Smooth muscle cell of the brain vasculature (primary cell): ENCODE data around the gene RABL6.
"Not testable (repeated sequence)": the region's sequence is repeated elsewhere in the genome, so short reads cannot be mapped to it uniquely, and the experiment has no call there.

ENCODE experiments used
- DNase-seq: peaks from one replicate; pipeline ENCODE4 v3.0.0-alpha.2; 2012; ENCODE audit warnings: low read depth, low spot score

RABL6 gene

GRCh38 chr9:136776947-136777346 lies 30.8 kb upstream of the RABL6 start:
- DNase-seq = no peak

- no peak for DNase-seq
These were observed 30.4 kb upstream of the RABL6 start for GRCh38 chr9:136777359-136777758.

GRCh38 chr9:136779808-136780207 lies 27.9 kb upstream of the RABL6 start:
- no peak for DNase-seq

- DNase-seq = no peak
These were observed 25.3 kb upstream of the RABL6 start for GRCh38 chr9:136782452-136782851.

- DNase-seq = no peak
These were observed 23.3 kb upstream of the RABL6 start for GRCh38 chr9:136784249-136784996.

GRCh38 chr9:136784997-136785361 lies 22.8 kb upstream of the RABL6 start:
- no peak for DNase-seq

- DNase-seq = not testable (repeated sequence)
These were observed 22.0 kb upstream of the RABL6 start for GRCh38 chr9:136785565-136786355.

GRCh38 chr9:136786451-136786850 lies 21.3 kb upstream of the RABL6 start:
- DNase-seq = no peak

GRCh38 chr9:136786983-136787382 lies 20.8 kb upstream of the RABL6 start:
- not testable (repeated sequence) for DNase-seq

- DNase-seq = no peak
These were observed 19.9 kb upstream of the RABL6 start for GRCh38 chr9:136787690-136788400.

GRCh38 chr9:136788644-136789522 lies 18.9 kb upstream of the RABL6 start:
- DNase-seq = not testable (repeated sequence)

GRCh38 chr9:136789523-136789937 lies 18.2 kb upstream of the RABL6 start:
- no peak for DNase-seq

GRCh38 chr9:136790640-136791515 lies 16.9 kb upstream of the RABL6 start, which contains the start of gene TMEM141:
Gene TMEM141 (plus strand): TSS chr9:136791344. CDS start chr9:136791371, 27 bp downstream.
- DNase-seq = peak; percentile 98

- no peak for DNase-seq
These were observed 16.1 kb upstream of the RABL6 start for GRCh38 chr9:136791516-136792276.

- no peak for DNase-seq
These were observed 15.2 kb upstream of the RABL6 start for GRCh38 chr9:136792321-136793085.

- DNase-seq = no peak
These were observed 14.4 kb upstream of the RABL6 start for GRCh38 chr9:136793086-136793946.

GRCh38 chr9:136794281-136794999 lies 13.3 kb upstream of the RABL6 start:
- DNase-seq = no peak
